Measurements from ENCODE around the gene NAALADL2. TPM values are rescaled to one million over a fixed set of nuclear protein-coding genes. Genes with fewer than 3 reads are reported as not detected.

The NAALADL2 gene
- total RNA-seq, 4 donors from 2014 or later = 3.8 to 20.3 (median 8.6) TPM

GRCh38 chr3:174960898-174961297 is 101.8 kb downstream of the NAALADL2 start:
- intact Hi-C loops (cut with DNase I) = no loop called here

GRCh38 chr3:174973465-174973864 is 114.3 kb downstream of the NAALADL2 start:
- DNase-seq (ENCODE audit: extremely low spot score) = no peak
- intact Hi-C loops (cut with DNase I) = no loop called here
- TF ChIP-seq POLR2A (IDR thresholded peaks at IDR 0.05; ENCODE audit: low read depth) (no peak), POLR2AphosphoS5 (IDR thresholded peaks at IDR 0.05) (no peak), CTCF (IDR thresholded peaks at IDR 0.05) (no peak), EP300 (IDR thresholded peaks at IDR 0.05) (no peak)
- H3K4me3 ChIP-seq = no peak overlapping the region
- H3K36me3 ChIP-seq = no peaks in the 10 kb centered on the region
- H3K9me3 ChIP-seq = no peaks in the 10 kb centered on the region
- no peaks in the 10 kb centered on the region for H3K27me3 ChIP-seq
- H3K27ac ChIP-seq (replicated peaks in 1 of 4) = no peak overlapping the region
- H3K4me1 ChIP-seq = no peaks in the 10 kb centered on the region
- 92% methylated on average over 5 of the region's 5 CpGs for WGBS

More at GRCh38 chr3:174960898-174961297, 101.8 kb downstream of the NAALADL2 start:
- no peak overlapping the region for H3K27ac ChIP-seq (replicated peaks in 1 of 4)
- H3K36me3 ChIP-seq = no peaks in the 10 kb centered on the region
- TF ChIP-seq EP300 (IDR thresholded peaks at IDR 0.05) = no peak
- TF ChIP-seq CTCF (IDR thresholded peaks at IDR 0.05) = no peak
- TF ChIP-seq POLR2A (IDR thresholded peaks at IDR 0.05; ENCODE audit: low read depth) = no peak
- no peak for TF ChIP-seq POLR2AphosphoS5 (IDR thresholded peaks at IDR 0.05)
- DNase-seq (ENCODE audit: extremely low spot score) = no peak
- peaks cover 11 to 39% (median 28%) of the 10 kb centered on the region in 4 donors for H3K4me1 ChIP-seq
- no peaks in the 10 kb centered on the region for H3K9me3 ChIP-seq
- no peak overlapping the region for H3K4me3 ChIP-seq
- 97% methylated on average over 1 of the region's 1 CpG for WGBS
- no peaks in the 10 kb centered on the region for H3K27me3 ChIP-seq

GRCh38 chr3:174986685-174987084 is 127.6 kb downstream of the NAALADL2 start:
- Histone ChIP-seq H3K36me3 (no peaks in the 10 kb centered on the region), H3K4me3 (no peak overlapping the region), H3K27ac (replicated peaks in 1 of 4) (no peak overlapping the region), H3K9me3 (no peaks in the 10 kb centered on the region), H3K4me1 (no peaks in the 10 kb centered on the region), H3K27me3 (no peaks in the 10 kb centered on the region)
- TF ChIP-seq POLR2AphosphoS5 (IDR thresholded peaks at IDR 0.05) (no peak), EP300 (IDR thresholded peaks at IDR 0.05) (no peak), CTCF (IDR thresholded peaks at IDR 0.05) (no peak), POLR2A (IDR thresholded peaks at IDR 0.05; ENCODE audit: low read depth) (no peak)
- DNase-seq (ENCODE audit: extremely low spot score) = no peak
- intact Hi-C loops (cut with DNase I) = no loop called here

GRCh38 chr3:175001091-175001490 is 142.0 kb downstream of the NAALADL2 start:
- 93% methylated on average over 1 of the region's 1 CpG for WGBS
- Histone ChIP-seq H3K27ac (replicated peaks in 1 of 4) (no peak overlapping the region), H3K4me1 (peaks cover 0 to 18% (median 4%) of the 10 kb centered on the region in 4 donors), H3K4me3 (no peak overlapping the region), H3K27me3 (no peaks in the 10 kb centered on the region), H3K9me3 (no peaks in the 10 kb centered on the region), H3K36me3 (no peaks in the 10 kb centered on the region)
- no peak for DNase-seq (ENCODE audit: extremely low spot score)
- intact Hi-C loops (cut with DNase I) = no loop called here
- TF ChIP-seq CTCF (IDR thresholded peaks at IDR 0.05) (no peak), POLR2A (IDR thresholded peaks at IDR 0.05; ENCODE audit: low read depth) (no peak), POLR2AphosphoS5 (IDR thresholded peaks at IDR 0.05) (no peak), EP300 (IDR thresholded peaks at IDR 0.05) (no peak)

GRCh38 chr3:175002732-175003143 is 143.6 kb downstream of the NAALADL2 start:
- TF ChIP-seq POLR2A (IDR thresholded peaks at IDR 0.05; ENCODE audit: low read depth) (no peak), CTCF (IDR thresholded peaks at IDR 0.05) (no peak), EP300 (IDR thresholded peaks at IDR 0.05) (no peak), POLR2AphosphoS5 (IDR thresholded peaks at IDR 0.05) (peak in 1 of 2 donors; percentile 44)
- Histone ChIP-seq H3K27ac (replicated peaks in 1 of 4) (no peak overlapping the region), H3K27me3 (no peaks in the 10 kb centered on the region), H3K4me1 (peaks cover 0 to 18% (median 4%) of the 10 kb centered on the region in 4 donors), H3K9me3 (no peaks in the 10 kb centered on the region), H3K4me3 (no peak overlapping the region), H3K36me3 (no peaks in the 10 kb centered on the region)
- intact Hi-C loops (cut with DNase I) = no loop called here
- WGBS = 50% methylated on average over 1 of the region's 1 CpG
- no peak for DNase-seq (ENCODE audit: extremely low spot score)
